HEK293 (cell line): ENCODE measurements around the gene YIPF4.

ENCODE experiments used
- CTCF ChIA-PET: fragments of 350-600 bp; formaldehyde crosslinking; extraction: SDS; loops from one replicate; lab custom pipeline; 2021; ENCODE audit warnings: antibody characterized with exemption; lab: Yijun Ruan, JAX
- POLR2A ChIA-PET: fragments of 300-600 bp; formaldehyde crosslinking; extraction: SDS; loops from one replicate; lab custom pipeline; 2020; ENCODE audit warnings: antibody characterized with exemption, inconsistent platforms; lab: Yijun Ruan, JAX
- H3K27ac ChIP-seq: fragments of 200-500 bp; sonication (Bioruptor generic); 2 replicates; pipeline ENCODE4 v1.5.1; 2014; ENCODE audit warnings: low read depth, low read length, control low read depth, inconsistent platforms; ENCODE audit errors: extremely low read depth
- H3K36me3 ChIP-seq, 2 experiments: fragments of 200-500 bp in 1 of 2; sonication (Bioruptor generic) in 1 of 2; 1 replicate in 1 of 2; 2 replicates in 1 of 2; pipeline ENCODE4 v1.5.1; 2014 to 2017; ENCODE audit warnings: inconsistent platforms in 2 of 2, low read length in 2 of 2; ENCODE audit not compliant: control insufficient read depth in 2 of 2, insufficient read depth in 1 of 2
- H3K4me1 ChIP-seq: fragments of 200-500 bp; sonication (Bioruptor generic); 2 replicates; pipeline ENCODE4 v1.5.1; 2014; ENCODE audit warnings: mild to moderate bottlenecking, low read length, inconsistent platforms; ENCODE audit not compliant: control insufficient read depth, insufficient read depth
- H3K4me3 ChIP-seq: 2 replicates; pipeline ENCODE4 v1.5.1; 2011; ENCODE audit warnings: low read depth, mild to moderate bottlenecking, control low read depth, low read length, moderate library complexity
- H3K9me3 ChIP-seq: fragments of 200-500 bp; sonication (Bioruptor generic); 2 replicates; pipeline ENCODE4 v1.5.1; 2014; ENCODE audit warnings: low read depth, low read length, inconsistent platforms; ENCODE audit not compliant: control insufficient read depth, insufficient read depth
- ATF2 ChIP-seq: fragments of 450-650 bp; formaldehyde crosslinking; IDR thresholded peaks from 2 replicates; pipeline ENCODE4 v1.5.1; 2016; ENCODE audit warnings: missing biosample characterization, missing genetic modification characterization, low read depth
- KLF10 ChIP-seq: fragments of 450-650 bp; IDR thresholded peaks from 2 replicates; pipeline ENCODE4 v1.5.1; 2018; ENCODE audit warnings: missing biosample characterization, mild to moderate bottlenecking, missing genetic modification characterization
- PRDM10 ChIP-seq: fragments of 450-650 bp; formaldehyde crosslinking; IDR thresholded peaks from 2 replicates; pipeline ENCODE4 v1.5.1; 2016; ENCODE audit warnings: missing biosample characterization, missing genetic modification characterization
- ZFP41 ChIP-seq: fragments of 450-650 bp; formaldehyde crosslinking; IDR thresholded peaks from 2 replicates; pipeline ENCODE4 v1.5.1; 2016; ENCODE audit warnings: missing biosample characterization, missing genetic modification characterization, borderline replicate concordance
- ZNF140 ChIP-seq: fragments of 450-650 bp; formaldehyde crosslinking; IDR thresholded peaks from 2 replicates; pipeline ENCODE4 v1.5.1; 2016; ENCODE audit warnings: missing biosample characterization, missing genetic modification characterization
- ZNF155 ChIP-seq: fragments of 450-650 bp; formaldehyde crosslinking; IDR thresholded peaks from 2 replicates; pipeline ENCODE4 v1.5.1; 2016; ENCODE audit warnings: missing biosample characterization, missing genetic modification characterization
- ZNF175 ChIP-seq: fragments of 450-650 bp; formaldehyde crosslinking; IDR thresholded peaks from 2 replicates; pipeline ENCODE4 v1.5.1; 2016; ENCODE audit warnings: missing biosample characterization, missing genetic modification characterization
- ZNF449 ChIP-seq: fragments of 450-650 bp; formaldehyde crosslinking; IDR thresholded peaks from 2 replicates; pipeline ENCODE4 v1.5.1; 2017; ENCODE audit warnings: missing biosample characterization, mild to moderate bottlenecking, missing genetic modification characterization, moderate library complexity
- ZNF518A ChIP-seq: fragments of 450-650 bp; formaldehyde crosslinking; conservative IDR thresholded peaks from 2 replicates; pipeline ENCODE4 v1.5.1; 2016; ENCODE audit warnings: low read depth, missing biosample characterization, missing genetic modification characterization
- ZNF529 ChIP-seq: fragments of 450-650 bp; formaldehyde crosslinking; IDR thresholded peaks from 2 replicates; pipeline ENCODE4 v1.5.1; 2017; ENCODE audit warnings: missing genetic modification characterization, missing biosample characterization; ENCODE audit not compliant: insufficient replicate concordance
- ZNF585B ChIP-seq: fragments of 450-650 bp; formaldehyde crosslinking; IDR thresholded peaks from 2 replicates; pipeline ENCODE4 v1.5.1; 2016; ENCODE audit warnings: missing biosample characterization, missing genetic modification characterization
- ZNF701 ChIP-seq: fragments of 450-650 bp; formaldehyde crosslinking; IDR thresholded peaks from 2 replicates; pipeline ENCODE4 v1.5.1; 2016; ENCODE audit warnings: missing biosample characterization, missing genetic modification characterization
- ZNF785 ChIP-seq: fragments of 450-650 bp; formaldehyde crosslinking; IDR thresholded peaks from 2 replicates; pipeline ENCODE4 v1.5.1; 2016; ENCODE audit warnings: missing biosample characterization, missing genetic modification characterization

YIPF4 gene

GRCh38 chr2:32237488-32237887 lies 40.2 kb upstream of the YIPF4 start:
- POLR2A ChIA-PET = no interaction called here
- CTCF ChIA-PET = no interaction called here
- H3K4me1 ChIP-seq = no peaks in the 10 kb centered on the region

More at GRCh38 chr2:32237488-32237887, 40.2 kb upstream of the YIPF4 start:
- Histone ChIP-seq H3K9me3 (no peaks in the 10 kb centered on the region), H3K36me3 (peaks cover 0 to 5% of the 10 kb centered on the region in 2 experiments; a peak in 2 of 3 replicates), H3K4me3 (no peak overlapping the region), H3K27ac (no peak overlapping the region)
- TF ChIP-seq ZNF449 (tag by site-specific recombination) (no peak), KLF10 (tag by site-specific recombination) (no peak), ZNF529 (no peak), ZFP41 (tag by site-specific recombination) (no peak), ATF2 (no peak), ZNF701 (tag by site-specific recombination) (no peak), PRDM10 (tag by site-specific recombination) (no peak), ZNF175 (tag by site-specific recombination) (no peak), ZNF785 (tag by site-specific recombination) (no peak), ZNF518A (tag by site-specific recombination) (no peak), ZNF140 (no peak), ZNF155 (tag by site-specific recombination) (no peak), ZNF585B (no peak)
